CD14-positive monocyte (primary cell): ENCODE results near the gene DLGAP1. TPM values are rescaled to one million over a fixed set of nuclear protein-coding genes. Genes with fewer than 3 reads are reported as not detected.

Experiments used
- DNase-seq, 3 donors: peaks; one replicate each; pipeline ENCODE4 v3.0.0-alpha.2; 2011 to 2022
- H2AFZ ChIP-seq: 2 replicates; pipeline ENCODE4 v1.6.0; 2012; ENCODE audit warnings: mild to moderate bottlenecking, low read depth, low read length, inconsistent platforms; ENCODE audit not compliant: insufficient read depth, poor library complexity, severe bottlenecking
- H3K27ac ChIP-seq, 2 donors: 1 replicate in 1 of 2; 2 replicates in 1 of 2; pipeline ENCODE4 v1.5.1; 2012 to 2013; ENCODE audit warnings: low read length in 2 of 2, control low read depth in 1 of 2, inconsistent platforms in 1 of 2, low read depth in 1 of 2, mild to moderate bottlenecking in 1 of 2
- H3K27me3 ChIP-seq, 2 donors: one replicate each; pipeline versions ENCODE4 v1.6.0 to v1.6.1; 2011 to 2013; ENCODE audit warnings: low read length in 2 of 2; ENCODE audit not compliant: control insufficient read depth in 2 of 2, insufficient read depth in 2 of 2
- H3K36me3 ChIP-seq, 2 donors: replicated peaks in 1 of 2; 1 replicate in 1 of 2; 2 replicates in 1 of 2; pipeline versions ENCODE4 v1.5.1 to v1.6.1; 2012 to 2013; ENCODE audit warnings: low read length in 2 of 2, control low read depth in 1 of 2, inconsistent platforms in 1 of 2, mild to moderate bottlenecking in 1 of 2; ENCODE audit not compliant: insufficient read depth in 2 of 2, control insufficient read depth in 1 of 2
- H3K4me1 ChIP-seq, 2 donors: 1 replicate in 1 of 2; 2 replicates in 1 of 2; pipeline versions ENCODE4 v1.5.1 to v1.6.1; 2012 to 2013; ENCODE audit warnings: low read length in 2 of 2, control low read depth in 1 of 2, inconsistent platforms in 1 of 2, mild to moderate bottlenecking in 1 of 2, moderate library complexity in 1 of 2; ENCODE audit not compliant: insufficient read depth in 2 of 2, control insufficient read depth in 1 of 2
- H3K4me2 ChIP-seq: replicated peaks from 2 replicates; pipeline ENCODE3; 2012; ENCODE audit warnings: low read length, moderate library complexity, mild to moderate bottlenecking; ENCODE audit not compliant: poor library complexity, severe bottlenecking; ENCODE audit errors: extremely low read depth
- H3K4me3 ChIP-seq, 3 experiments: fragments of 200-600 bp in 1 of 3; sonication (generic) in 1 of 3; replicated peaks in 1 of 3; 1 replicate in 2 of 3; 2 replicates in 1 of 3; pipeline ENCODE4 v1.5.1; 2011 to 2013; ENCODE audit warnings: low read length in 3 of 3, mild to moderate bottlenecking in 3 of 3, control low read depth in 2 of 3, low read depth in 2 of 3, inconsistent platforms in 1 of 3, moderate library complexity in 1 of 3
- H3K79me2 ChIP-seq: 2 replicates; pipeline ENCODE4 v1.6.0; 2012; ENCODE audit warnings: mild to moderate bottlenecking, control low read depth, inconsistent platforms, low read length, moderate library complexity; ENCODE audit not compliant: insufficient read depth
- H3K9ac ChIP-seq: 2 replicates; pipeline ENCODE4 v1.6.0; 2017; ENCODE audit warnings: low read length, mild to moderate bottlenecking; ENCODE audit not compliant: insufficient read depth, poor library complexity, severe bottlenecking
- H3K9me3 ChIP-seq, 2 donors: replicated peaks in 1 of 2; 1 replicate in 1 of 2; 2 replicates in 1 of 2; pipeline versions ENCODE4 v1.5.1 to v1.6.1; 2012 to 2013; ENCODE audit warnings: low read length in 2 of 2, control low read depth in 1 of 2; ENCODE audit not compliant: control insufficient read depth in 1 of 2, insufficient read depth in 1 of 2
- H4K20me1 ChIP-seq: 2 replicates; pipeline ENCODE4 v1.6.0; 2012; ENCODE audit warnings: mild to moderate bottlenecking, low read length, control low read depth, moderate library complexity; ENCODE audit not compliant: insufficient read depth
- H3K27ac Mint-ChIP-seq, 7 donors: one replicate each; pipeline ENCODE4 v1.8.0; 2020; ENCODE audit warnings: mild to moderate bottlenecking in 7 of 7, mixed read lengths in 7 of 7, moderate library complexity in 6 of 7, inconsistent platforms in 2 of 7
- H3K27me3 Mint-ChIP-seq, 3 donors: one replicate each; pipeline ENCODE4 v1.8.0; 2021 to 2022; ENCODE audit warnings: low read depth in 3 of 3, mild to moderate bottlenecking in 3 of 3, mixed read lengths in 3 of 3, moderate library complexity in 3 of 3, inconsistent platforms in 1 of 3
- H3K36me3 Mint-ChIP-seq, 2 donors: one replicate each; pipeline ENCODE4 v1.8.0; 2020; ENCODE audit warnings: mixed read lengths in 2 of 2, inconsistent platforms in 1 of 2, mild to moderate bottlenecking in 1 of 2
- H3K4me1 Mint-ChIP-seq: one replicate; pipeline ENCODE4 v1.8.0; 2020; ENCODE audit warnings: mild to moderate bottlenecking, mixed read lengths
- H3K4me3 Mint-ChIP-seq, 2 donors: one replicate each; pipeline ENCODE4 v1.8.0; 2020; ENCODE audit warnings: mild to moderate bottlenecking in 2 of 2, mixed read lengths in 2 of 2, moderate library complexity in 1 of 2
- H3K9me3 Mint-ChIP-seq, 7 donors: one replicate each; pipeline ENCODE4 v1.8.0; 2020 to 2022; ENCODE audit warnings: mixed read lengths in 7 of 7, mild to moderate bottlenecking in 6 of 7, moderate library complexity in 6 of 7, inconsistent platforms in 2 of 7
- CTCF ChIP-seq: fragments of 200-600 bp; IDR thresholded peaks from one replicate; pipeline ENCODE4 v1.8.0; 2022; ENCODE audit warnings: antibody characterized with exemption, mild to moderate bottlenecking
- WGBS: methylation state at CpG from one replicate; pipeline ENCODE4 v1.1.5; 2013; ENCODE audit warnings: missing lambda C conversion rate; ENCODE audit not compliant: insufficient coverage; 5-methylcytosine and 5-hydroxymethylcytosine counted together
- intact Hi-C, 2 donors: fragments of 100-400 bp; cut with micrococcal nuclease; formaldehyde crosslinking; loops; one replicate each; pipeline versions ENCODE4 v1.15.0 to v1.15.1; 2023
- polyA plus RNA-seq, 3 donors: library from polyadenylated mRNA; depleted of rRNA in 1 of 3; unstranded in 2 of 3; stranded (reverse) in 1 of 3; fragments of 300-500 nt in 2 of 3; fragments of >200 nt in 1 of 3; fragmentation: Illumina TruSeq in 2 of 3; gene quantifications; 1 replicate in 2 of 3; 2 replicates in 1 of 3; pipeline ENCODE4 v1.2.3, GENCODE V29; 2012 to 2021

DLGAP1 gene
- polyA plus RNA-seq, 3 donors = 0.09 to 0.42 TPM; not detected in 1

DNA sequence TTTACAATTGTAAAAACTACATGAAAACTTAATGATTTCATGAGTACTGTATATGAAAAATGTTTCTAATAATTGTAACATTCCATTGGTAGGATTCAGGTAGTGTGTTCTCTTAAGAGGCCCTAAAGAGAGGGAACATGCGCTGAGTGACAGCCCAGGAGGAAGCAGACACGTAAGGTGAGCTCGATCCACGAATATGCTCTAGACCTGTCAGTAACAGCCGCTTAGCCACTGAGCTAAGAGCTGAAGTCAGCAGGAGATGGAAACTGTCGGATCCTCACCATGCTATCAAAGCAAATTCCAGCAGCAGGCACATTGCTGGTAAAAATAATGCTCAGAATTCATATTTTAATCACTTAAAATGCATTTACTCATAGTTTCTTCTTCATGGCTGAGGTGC, 658.7 kb downstream of the DLGAP1 start:
- no peak for DNase-seq
- WGBS = 100% methylated on average over 6 of the region's 6 CpGs
- no peak overlapping the region for H2AFZ ChIP-seq
- H3K27me3 ChIP-seq = no peaks in the 10 kb centered on the region
- H3K36me3 ChIP-seq = no peaks in the 10 kb centered on the region
- H3K27ac ChIP-seq = no peak overlapping the region
- no peak overlapping the region for H3K4me3 Mint-ChIP-seq
- no peak overlapping the region for H3K27ac Mint-ChIP-seq
- H3K4me1 ChIP-seq = no peaks in the 10 kb centered on the region
- H3K27me3 Mint-ChIP-seq = peaks cover 7 to 11% (median 8%) of the 10 kb centered on the region in 3 donors
- intact Hi-C loops = no loop called here
- peaks cover 0 to 3% of the 10 kb centered on the region in 2 donors for H3K9me3 ChIP-seq
- no peak overlapping the region for H3K4me2 ChIP-seq
- peaks cover 4% of the 10 kb centered on the region for H3K4me1 Mint-ChIP-seq
- no peaks in the 10 kb centered on the region for H4K20me1 ChIP-seq
- no peaks in the 10 kb centered on the region for H3K79me2 ChIP-seq
- H3K9ac ChIP-seq = no peak overlapping the region
- H3K36me3 Mint-ChIP-seq = no peaks in the 10 kb centered on the region
- no peak overlapping the region for H3K4me3 ChIP-seq
- TF ChIP-seq CTCF = no peak
- peaks cover 0 to 3% (median 0%) of the 10 kb centered on the region in 7 donors for H3K9me3 Mint-ChIP-seq

GRCh38 chr18:3794537-3795348, 660.4 kb downstream of the DLGAP1 start:
- Histone ChIP-seq H3K4me3 (no peak overlapping the region), H3K9ac (no peak overlapping the region), H3K27ac (no peak overlapping the region), H2AFZ (no peak overlapping the region), H3K79me2 (no peaks in the 10 kb centered on the region), H3K27me3 (no peaks in the 10 kb centered on the region), H3K36me3 (no peaks in the 10 kb centered on the region), H4K20me1 (no peaks in the 10 kb centered on the region), H3K9me3 (peaks cover 0 to 3% of the 10 kb centered on the region in 2 donors), H3K4me2 (no peak overlapping the region), H3K4me1 (peaks cover 5 to 7% of the 10 kb centered on the region in 2 donors)
- 0% methylated on average over 1 of the region's 9 CpGs for WGBS
- Mint-ChIP-seq H3K27ac (no peak overlapping the region), H3K4me3 (no peak overlapping the region), H3K9me3 (peaks cover 0 to 3% (median 0%) of the 10 kb centered on the region in 7 donors), H3K27me3 (peaks cover 7 to 11% (median 8%) of the 10 kb centered on the region in 3 donors), H3K4me1 (peaks cover 4% of the 10 kb centered on the region), H3K36me3 (no peaks in the 10 kb centered on the region)
- DNase-seq = peak in 1 of 3 donors; percentile 15
- intact Hi-C loops = no loop called here
- no peak for TF ChIP-seq CTCF
